Measurements from ENCODE around the gene SETD1B. TPM values are rescaled to one million over a fixed set of nuclear protein-coding genes. Genes with fewer than 3 reads are reported as not detected.

Gene SETD1B
- total and polyA plus RNA-seq, 11 donors = 6.2 to 17.0 (median 9.3) TPM

DNA sequence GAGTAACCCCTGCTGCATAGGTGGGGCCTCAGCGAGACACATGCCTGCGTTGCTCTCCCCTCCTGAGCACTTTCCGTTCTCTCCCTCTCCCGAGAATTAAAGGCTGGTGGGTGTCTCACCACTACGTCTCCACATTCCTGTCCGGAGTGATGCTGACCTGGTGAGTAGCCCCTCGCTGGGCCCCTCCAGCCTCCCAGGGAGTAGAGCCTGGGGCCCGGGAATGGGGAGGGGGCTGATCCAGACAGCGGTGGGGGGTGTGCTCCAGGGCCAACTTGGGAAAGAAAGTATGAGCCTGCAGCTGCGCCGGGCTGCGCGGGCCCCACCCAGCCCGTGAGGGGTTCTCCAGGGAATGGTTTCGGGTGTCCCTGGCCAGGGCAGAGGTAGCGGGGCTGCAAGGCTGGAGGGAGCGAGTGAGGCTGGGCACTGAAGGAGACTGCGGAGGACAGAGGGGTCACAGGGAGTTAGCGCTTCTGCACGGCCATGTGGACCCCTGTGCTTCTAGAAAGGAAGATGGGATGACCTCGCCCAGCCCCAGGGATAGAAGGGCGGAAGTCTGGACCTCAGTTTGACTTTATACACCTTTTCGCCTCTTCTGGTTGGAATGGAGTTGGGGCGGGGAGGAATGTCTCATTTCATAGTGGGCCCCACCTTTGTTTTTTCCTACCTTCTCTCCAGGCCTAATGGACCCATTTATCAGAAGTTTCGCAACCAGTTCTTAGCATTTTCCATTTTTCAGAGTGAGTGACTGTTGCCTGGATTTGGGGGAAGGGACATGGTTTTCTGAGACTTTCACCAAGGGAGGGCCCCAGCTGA is 32.8 kb upstream of the SETD1B start:
- H3K36me3 ChIP-seq = peaks cover 0 to 3% (median 0%) of the 10 kb centered on the region in 9 donors
- TF ChIP-seq, protein P1, sequence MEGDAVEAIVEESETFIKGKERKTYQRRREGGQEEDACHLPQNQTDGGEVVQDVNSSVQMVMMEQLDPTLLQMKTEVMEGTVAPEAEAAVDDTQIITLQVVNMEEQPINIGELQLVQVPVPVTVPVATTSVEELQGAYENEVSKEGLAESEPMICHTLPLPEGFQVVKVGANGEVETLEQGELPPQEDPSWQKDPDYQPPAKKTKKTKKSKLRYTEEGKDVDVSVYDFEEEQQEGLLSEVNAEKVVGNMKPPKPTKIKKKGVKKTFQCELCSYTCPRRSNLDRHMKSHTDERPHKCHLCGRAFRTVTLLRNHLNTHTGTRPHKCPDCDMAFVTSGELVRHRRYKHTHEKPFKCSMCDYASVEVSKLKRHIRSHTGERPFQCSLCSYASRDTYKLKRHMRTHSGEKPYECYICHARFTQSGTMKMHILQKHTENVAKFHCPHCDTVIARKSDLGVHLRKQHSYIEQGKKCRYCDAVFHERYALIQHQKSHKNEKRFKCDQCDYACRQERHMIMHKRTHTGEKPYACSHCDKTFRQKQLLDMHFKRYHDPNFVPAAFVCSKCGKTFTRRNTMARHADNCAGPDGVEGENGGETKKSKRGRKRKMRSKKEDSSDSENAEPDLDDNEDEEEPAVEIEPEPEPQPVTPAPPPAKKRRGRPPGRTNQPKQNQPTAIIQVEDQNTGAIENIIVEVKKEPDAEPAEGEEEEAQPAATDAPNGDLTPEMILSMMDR (IDR thresholded peaks at IDR 0.05) = no peak
- H3K4me3 ChIP-seq = no peak overlapping the region
- peaks cover 0 to 73% (median 30%) of the 10 kb centered on the region in 12 donors for H3K4me1 ChIP-seq
- no peaks in the 10 kb centered on the region for H3K9me3 ChIP-seq
- H3K27me3 ChIP-seq = no peaks in the 10 kb centered on the region
- intact Hi-C loops (cut with DNase I) = loop anchor here in 8 of 10 donors (5.0 kb wide), 3 partner anchors 59 to 74 kb away; partner anchors contain the start of gene TMEM120B (in 5 of the 8)
- peak overlapping the region in 4 of 12 donors; percentile 9 to 76 (median 56) for H3K27ac ChIP-seq
- no peak for ATAC-seq
- DNase-seq = no peak
- 78 to 87% (median 87%) methylated on average over 24 to 25 of the region's 25 CpGs for WGBS, 4 donors

DNA sequence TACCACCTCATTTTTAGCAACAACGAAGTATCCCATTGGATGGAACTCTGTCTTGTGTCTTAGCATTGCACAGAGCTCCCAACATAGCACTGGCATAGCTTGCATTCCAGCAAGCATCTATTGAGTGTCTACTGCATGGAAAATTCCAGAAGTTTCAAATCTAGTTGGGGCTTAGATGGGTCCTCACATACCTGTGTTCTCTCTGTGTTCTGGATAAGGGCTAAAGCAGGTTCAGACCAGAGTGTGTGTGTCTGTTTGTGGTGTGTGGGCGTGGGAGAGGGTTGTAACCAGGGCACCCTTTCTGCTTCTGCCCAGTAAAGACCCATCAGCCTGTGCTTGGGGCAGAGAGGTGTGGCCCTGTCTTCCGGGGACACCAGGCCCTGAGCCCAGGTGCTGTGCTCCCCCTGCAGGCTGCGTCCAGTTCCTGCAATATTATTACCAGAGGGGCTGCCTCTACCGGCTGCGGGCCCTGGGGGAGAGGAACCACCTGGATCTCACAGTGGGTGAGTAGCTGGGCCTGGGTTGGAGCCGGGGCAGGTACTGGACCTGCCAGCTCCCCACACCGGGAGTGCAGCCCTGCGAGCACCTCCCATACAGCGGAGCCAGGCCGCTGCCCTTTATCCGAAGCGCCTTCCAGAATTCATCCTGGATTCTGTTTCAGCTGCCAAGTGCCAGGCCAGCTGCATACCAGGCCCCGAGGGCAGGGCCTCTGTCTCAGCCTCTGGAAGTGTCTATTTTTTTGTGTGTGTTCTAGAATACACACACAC is 30.6 kb upstream of the SETD1B start:
- Histone ChIP-seq H3K27ac (peak overlapping the region in 10 of 12 donors; percentile 28 to 76 (median 68)), H3K4me1 (peaks cover 0 to 62% (median 21%) of the 10 kb centered on the region in 12 donors), H3K36me3 (peaks cover 0 to 3% (median 0%) of the 10 kb centered on the region in 9 donors), H3K4me3 (peak overlapping the region in 1 of 12 donors; percentile 8), H3K9me3 (no peaks in the 10 kb centered on the region), H3K27me3 (no peaks in the 10 kb centered on the region)
- intact Hi-C loops (cut with DNase I) = loop anchor here in 9 of 10 donors (1.0 to 5.0 kb wide), 5 partner anchors 61 to 76 kb away; partner anchors contain the start of gene TMEM120B (in 5 of the 9)
- ATAC-seq = peak; percentile 58 to 72 (median 67)
- TF ChIP-seq POLR2A (IDR thresholded peaks at IDR 0.05) = no peak
- TF ChIP-seq, protein P1 (IDR thresholded peaks at IDR 0.05) = peak; percentile 64 to 82 (median 75)
- DNase-seq = peak in 4 of 5 donors; percentile 66 to 87 (median 73)
- WGBS, 4 donors = 34 to 41% (median 37%) methylated on average over 14 of the region's 14 CpGs

DNA sequence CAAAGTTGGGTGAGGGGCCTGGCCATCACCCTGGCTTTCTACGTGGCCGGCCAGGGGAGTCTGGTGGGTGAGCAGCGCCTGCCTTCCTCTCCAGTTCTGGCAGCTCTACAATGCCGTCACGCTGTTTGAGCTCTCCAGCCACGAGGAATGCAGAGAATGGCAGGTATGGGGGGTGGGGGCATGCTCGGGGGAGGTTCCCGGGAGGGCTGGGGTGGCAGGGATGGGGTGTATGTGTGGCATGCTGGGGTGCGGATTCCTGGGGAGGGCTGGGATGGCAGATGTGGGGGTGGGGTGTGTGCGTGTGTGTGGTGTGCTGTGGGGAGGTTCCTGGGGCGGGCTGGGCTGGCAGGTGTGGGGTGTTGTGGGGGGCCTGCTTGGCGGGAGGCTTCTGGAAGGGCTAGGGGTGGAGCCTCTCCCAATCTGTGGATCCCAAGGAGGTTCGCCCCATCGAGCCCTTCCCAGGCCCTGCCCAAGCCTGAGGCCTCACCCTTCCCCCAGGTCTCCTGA is 28.8 kb upstream of the SETD1B start:
- H3K4me1 ChIP-seq = peaks cover 0 to 45% (median 14%) of the 10 kb centered on the region in 12 donors
- no peak overlapping the region for H3K4me3 ChIP-seq
- 57 to 74% (median 69%) methylated on average over 4 to 14 of the region's 14 CpGs for WGBS, 4 donors
- H3K27ac ChIP-seq = no peak overlapping the region
- intact Hi-C loops (cut with DNase I) = loop anchor here (2.0 to 5.0 kb wide), 6 partner anchors 18 to 78 kb away; partner anchors contain the start of genes TMEM120B (in 5 of the 10) and RHOF (in 2 of the 10)
- no peaks in the 10 kb centered on the region for H3K27me3 ChIP-seq
- no peak for ATAC-seq
- H3K9me3 ChIP-seq = no peaks in the 10 kb centered on the region
- TF ChIP-seq, protein P1 (IDR thresholded peaks at IDR 0.05) = no peak
- no peak for TF ChIP-seq POLR2A (IDR thresholded peaks at IDR 0.05)
- DNase-seq = no peak
- peaks cover 0 to 14% (median 4%) of the 10 kb centered on the region in 9 donors for H3K36me3 ChIP-seq

All from heart left ventricle (tissue), 16 donors.